ENCODE measurements around the gene MFN1. TPM values are rescaled to one million over a fixed set of nuclear protein-coding genes. Genes with fewer than 3 reads are reported as not detected.
A peak's percentile ranks its signal among the peaks of the same experiment; 100 is the strongest.

The MFN1 gene
- total and polyA plus RNA-seq, 2 of the 13 experiments (the other 11 are each of a cell fraction or from before 2014, with no cell fraction given), result 25.2 to 37.5 TPM

DNA sequence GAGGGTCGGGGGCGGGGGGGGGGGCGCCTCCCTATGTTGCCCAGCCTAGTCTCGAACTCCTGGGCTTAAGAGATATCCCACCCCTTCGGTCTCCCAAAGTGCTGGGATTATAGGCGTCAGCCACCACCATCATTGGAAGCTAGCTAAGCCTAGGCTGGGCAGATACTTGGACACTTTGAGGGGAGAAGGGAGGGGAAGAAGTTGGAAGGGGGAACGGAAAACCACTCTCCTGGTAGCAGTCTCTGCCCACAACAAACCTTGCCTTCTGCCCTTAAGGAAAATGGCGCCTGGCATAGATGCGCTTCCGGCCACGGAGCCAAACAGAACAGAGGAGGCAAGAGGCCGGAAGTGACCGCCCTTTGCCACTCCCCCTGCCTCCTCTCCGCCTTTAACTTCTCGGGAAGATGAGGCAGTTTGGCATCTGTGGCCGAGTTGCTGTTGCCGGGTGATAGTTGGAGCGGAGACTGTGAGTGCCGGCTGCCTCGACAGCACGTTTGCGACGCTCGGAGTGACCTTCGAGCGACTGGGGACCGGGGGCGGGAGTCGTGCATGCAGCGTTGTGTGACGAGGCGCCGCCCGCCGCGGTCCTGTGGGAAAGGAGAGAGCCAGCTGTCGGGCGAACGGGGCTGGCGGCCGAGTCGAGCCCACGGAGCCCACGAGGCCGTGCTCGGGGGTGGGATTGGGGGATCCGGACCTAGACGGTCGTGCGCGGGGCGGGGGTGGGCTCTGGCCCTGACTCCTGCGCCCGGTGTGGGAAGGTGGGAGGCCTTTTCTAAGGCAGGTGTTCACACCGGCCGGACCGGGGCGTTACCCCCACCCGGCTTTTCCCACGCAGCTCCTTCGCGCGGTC, at the start of gene MFN1 (continued):
- TF ChIP-seq, protein P1, sequence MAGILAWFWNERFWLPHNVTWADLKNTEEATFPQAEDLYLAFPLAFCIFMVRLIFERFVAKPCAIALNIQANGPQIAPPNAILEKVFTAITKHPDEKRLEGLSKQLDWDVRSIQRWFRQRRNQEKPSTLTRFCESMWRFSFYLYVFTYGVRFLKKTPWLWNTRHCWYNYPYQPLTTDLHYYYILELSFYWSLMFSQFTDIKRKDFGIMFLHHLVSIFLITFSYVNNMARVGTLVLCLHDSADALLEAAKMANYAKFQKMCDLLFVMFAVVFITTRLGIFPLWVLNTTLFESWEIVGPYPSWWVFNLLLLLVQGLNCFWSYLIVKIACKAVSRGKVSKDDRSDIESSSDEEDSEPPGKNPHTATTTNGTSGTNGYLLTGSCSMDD (CRISPR knock-in tag; IDR thresholded peaks at IDR 0.05), result no peak
- TF ChIP-seq ZZZ3 (CRISPR knock-in tag; IDR thresholded peaks at IDR 0.05; ENCODE audit: borderline replicate concordance) (no peak; the same call in 1 of the 2 replicates), KLF13 (CRISPR knock-in tag; IDR thresholded peaks at IDR 0.05) (no peak), ONECUT2 (CRISPR knock-in tag; IDR thresholded peaks at IDR 0.05) (peak; percentile 48; the same call in 1 of the 2 replicates), ZMYM3 (CRISPR knock-in tag; IDR thresholded peaks at IDR 0.05) (peak; percentile 30; the same call in 1 of the 2 replicates), TCF7 (IDR thresholded peaks at IDR 0.05; ENCODE audit: low read depth) (no peak), SALL1 (CRISPR knock-in tag; IDR thresholded peaks at IDR 0.05) (peak; percentile 76), ZNF589 (CRISPR knock-in tag; conservative IDR thresholded peaks at IDR 0.05) (no peak), GATA4 (IDR thresholded peaks at IDR 0.05; ENCODE audit: borderline replicate concordance, low read depth) (0 out of 2 replicates have a peak, but pooled peaks have one; percentile 23), KDM5B (CRISPR knock-in tag; IDR thresholded peaks at IDR 0.05; ENCODE audit: borderline replicate concordance) (peak; percentile 76; the same call in 1 of the 2 replicates), KAT8 (CRISPR knock-in tag; IDR thresholded peaks at IDR 0.05) (peak; percentile 75), SMARCE1 (IDR thresholded peaks at IDR 0.05; ENCODE audit: borderline replicate concordance) (no peak), ZNF614 (CRISPR knock-in tag; IDR thresholded peaks at IDR 0.05; ENCODE audit: borderline replicate concordance) (peak; percentile 65; the same call in 1 of the 2 replicates), NCOA2 (CRISPR knock-in tag; IDR thresholded peaks at IDR 0.05) (0 out of 2 replicates have a peak, but pooled peaks have one; percentile 11)
- TF ChIP-seq, protein P2, sequence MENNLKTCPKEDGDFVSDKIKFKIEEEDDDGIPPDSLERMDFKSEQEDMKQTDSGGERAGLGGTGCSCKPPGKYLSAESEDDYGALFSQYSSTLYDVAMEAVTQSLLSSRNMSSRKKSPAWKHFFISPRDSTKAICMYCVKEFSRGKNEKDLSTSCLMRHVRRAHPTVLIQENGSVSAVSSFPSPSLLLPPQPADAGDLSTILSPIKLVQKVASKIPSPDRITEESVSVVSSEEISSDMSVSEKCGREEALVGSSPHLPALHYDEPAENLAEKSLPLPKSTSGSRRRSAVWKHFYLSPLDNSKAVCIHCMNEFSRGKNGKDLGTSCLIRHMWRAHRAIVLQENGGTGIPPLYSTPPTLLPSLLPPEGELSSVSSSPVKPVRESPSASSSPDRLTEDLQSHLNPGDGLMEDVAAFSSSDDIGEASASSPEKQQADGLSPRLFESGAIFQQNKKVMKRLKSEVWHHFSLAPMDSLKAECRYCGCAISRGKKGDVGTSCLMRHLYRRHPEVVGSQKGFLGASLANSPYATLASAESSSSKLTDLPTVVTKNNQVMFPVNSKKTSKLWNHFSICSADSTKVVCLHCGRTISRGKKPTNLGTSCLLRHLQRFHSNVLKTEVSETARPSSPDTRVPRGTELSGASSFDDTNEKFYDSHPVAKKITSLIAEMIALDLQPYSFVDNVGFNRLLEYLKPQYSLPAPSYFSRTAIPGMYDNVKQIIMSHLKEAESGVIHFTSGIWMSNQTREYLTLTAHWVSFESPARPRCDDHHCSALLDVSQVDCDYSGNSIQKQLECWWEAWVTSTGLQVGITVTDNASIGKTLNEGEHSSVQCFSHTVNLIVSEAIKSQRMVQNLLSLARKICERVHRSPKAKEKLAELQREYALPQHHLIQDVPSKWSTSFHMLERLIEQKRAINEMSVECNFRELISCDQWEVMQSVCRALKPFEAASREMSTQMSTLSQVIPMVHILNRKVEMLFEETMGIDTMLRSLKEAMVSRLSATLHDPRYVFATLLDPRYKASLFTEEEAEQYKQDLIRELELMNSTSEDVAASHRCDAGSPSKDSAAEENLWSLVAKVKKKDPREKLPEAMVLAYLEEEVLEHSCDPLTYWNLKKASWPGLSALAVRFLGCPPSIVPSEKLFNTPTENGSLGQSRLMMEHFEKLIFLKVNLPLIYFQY (CRISPR knock-in tag; IDR thresholded peaks at IDR 0.05; ENCODE audit: borderline replicate concordance), result 0 out of 2 replicates have a peak, but pooled peaks have one; percentile 40
- TF ChIP-seq, protein P3, sequence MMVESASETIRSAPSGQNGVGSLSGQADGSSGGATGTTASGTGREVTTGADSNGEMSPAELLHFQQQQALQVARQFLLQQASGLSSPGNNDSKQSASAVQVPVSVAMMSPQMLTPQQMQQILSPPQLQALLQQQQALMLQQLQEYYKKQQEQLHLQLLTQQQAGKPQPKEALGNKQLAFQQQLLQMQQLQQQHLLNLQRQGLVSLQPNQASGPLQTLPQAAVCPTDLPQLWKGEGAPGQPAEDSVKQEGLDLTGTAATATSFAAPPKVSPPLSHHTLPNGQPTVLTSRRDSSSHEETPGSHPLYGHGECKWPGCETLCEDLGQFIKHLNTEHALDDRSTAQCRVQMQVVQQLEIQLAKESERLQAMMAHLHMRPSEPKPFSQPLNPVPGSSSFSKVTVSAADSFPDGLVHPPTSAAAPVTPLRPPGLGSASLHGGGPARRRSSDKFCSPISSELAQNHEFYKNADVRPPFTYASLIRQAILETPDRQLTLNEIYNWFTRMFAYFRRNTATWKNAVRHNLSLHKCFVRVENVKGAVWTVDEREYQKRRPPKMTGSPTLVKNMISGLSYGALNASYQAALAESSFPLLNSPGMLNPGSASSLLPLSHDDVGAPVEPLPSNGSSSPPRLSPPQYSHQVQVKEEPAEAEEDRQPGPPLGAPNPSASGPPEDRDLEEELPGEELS (CRISPR knock-in tag; IDR thresholded peaks at IDR 0.05), result peak; percentile 27
- TF ChIP-seq, protein P4, sequence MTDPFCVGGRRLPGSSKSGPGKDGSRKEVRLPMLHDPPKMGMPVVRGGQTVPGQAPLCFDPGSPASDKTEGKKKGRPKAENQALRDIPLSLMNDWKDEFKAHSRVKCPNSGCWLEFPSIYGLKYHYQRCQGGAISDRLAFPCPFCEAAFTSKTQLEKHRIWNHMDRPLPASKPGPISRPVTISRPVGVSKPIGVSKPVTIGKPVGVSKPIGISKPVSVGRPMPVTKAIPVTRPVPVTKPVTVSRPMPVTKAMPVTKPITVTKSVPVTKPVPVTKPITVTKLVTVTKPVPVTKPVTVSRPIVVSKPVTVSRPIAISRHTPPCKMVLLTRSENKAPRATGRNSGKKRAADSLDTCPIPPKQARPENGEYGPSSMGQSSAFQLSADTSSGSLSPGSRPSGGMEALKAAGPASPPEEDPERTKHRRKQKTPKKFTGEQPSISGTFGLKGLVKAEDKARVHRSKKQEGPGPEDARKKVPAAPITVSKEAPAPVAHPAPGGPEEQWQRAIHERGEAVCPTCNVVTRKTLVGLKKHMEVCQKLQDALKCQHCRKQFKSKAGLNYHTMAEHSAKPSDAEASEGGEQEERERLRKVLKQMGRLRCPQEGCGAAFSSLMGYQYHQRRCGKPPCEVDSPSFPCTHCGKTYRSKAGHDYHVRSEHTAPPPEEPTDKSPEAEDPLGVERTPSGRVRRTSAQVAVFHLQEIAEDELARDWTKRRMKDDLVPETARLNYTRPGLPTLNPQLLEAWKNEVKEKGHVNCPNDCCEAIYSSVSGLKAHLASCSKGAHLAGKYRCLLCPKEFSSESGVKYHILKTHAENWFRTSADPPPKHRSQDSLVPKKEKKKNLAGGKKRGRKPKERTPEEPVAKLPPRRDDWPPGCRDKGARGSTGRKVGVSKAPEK (CRISPR knock-in tag; IDR thresholded peaks at IDR 0.05; ENCODE audit: borderline replicate concordance), result no peak
- TF ChIP-seq, protein P5, sequence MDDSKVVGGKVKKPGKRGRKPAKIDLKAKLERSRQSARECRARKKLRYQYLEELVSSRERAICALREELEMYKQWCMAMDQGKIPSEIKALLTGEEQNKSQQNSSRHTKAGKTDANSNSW (CRISPR knock-in tag; IDR thresholded peaks at IDR 0.05; ENCODE audit: borderline replicate concordance), result 0 out of 2 replicates have a peak, but pooled peaks have one; percentile 30
